K562 (cell line): Measurements from ENCODE around the gene BIRC3. TPM values are rescaled to one million over a fixed set of nuclear protein-coding genes. Genes with fewer than 3 reads are reported as not detected.

Experiments
- GABPB2 ChIP-seq: fragments of 250-450 bp; sonication (Bioruptor Pico); conservative IDR thresholded peaks from 2 replicates; pipeline ENCODE4 v1.5.1; 2021; ENCODE audit warnings: mild to moderate bottlenecking
- HDAC3 ChIP-seq: fragments of 450-650 bp; IDR thresholded peaks from 2 replicates; pipeline ENCODE4 v1.6.1; 2018; ENCODE audit warnings: borderline replicate concordance, mild to moderate bottlenecking, moderate library complexity; ENCODE audit not compliant: partially characterized antibody
- HEY1 ChIP-seq: fragments of 250-450 bp; sonication (Bioruptor Pico); IDR thresholded peaks from 2 replicates; pipeline ENCODE4 v1.5.0; 2020; ENCODE audit warnings: mild to moderate bottlenecking, moderate library complexity, borderline replicate concordance
- NBN ChIP-seq: fragments of 450-650 bp; IDR thresholded peaks from 2 replicates; pipeline ENCODE4 v1.6.1; 2016; ENCODE audit warnings: low read depth, mild to moderate bottlenecking
- PHB2 ChIP-seq: fragments of 450-650 bp; IDR thresholded peaks from 2 replicates; pipeline ENCODE4 v1.6.1; 2017; ENCODE audit warnings: low read depth
- RBM14 ChIP-seq: fragments of 200-400 bp; formaldehyde crosslinking; IDR thresholded peaks from 2 replicates; pipeline ENCODE4 v1.6.1; 2018; ENCODE audit warnings: low read depth, mild to moderate bottlenecking, low read length, moderate library complexity, borderline replicate concordance; ENCODE audit not compliant: insufficient read depth
- RFX1 ChIP-seq: fragments of 450-650 bp; IDR thresholded peaks from 2 replicates; pipeline ENCODE4 v1.6.1; 2016; ENCODE audit warnings: mild to moderate bottlenecking, moderate library complexity
- SLC30A9 ChIP-seq: fragments of 250-450 bp; sonication (Bioruptor Pico); IDR thresholded peaks from 2 replicates; pipeline ENCODE4 v1.8.0; 2022; ENCODE audit warnings: mild to moderate bottlenecking, moderate library complexity
- SOX6 ChIP-seq: fragments of 450-650 bp; IDR thresholded peaks from 2 replicates; pipeline ENCODE4 v1.6.1; 2014; ENCODE audit warnings: mild to moderate bottlenecking
- SREBF1 ChIP-seq: fragments of 150-350 bp; IDR thresholded peaks from 2 replicates; pipeline ENCODE4 v1.6.1; 2014; ENCODE audit warnings: antibody characterized with exemption, low read depth, low read length, borderline replicate concordance
- TAF9B ChIP-seq: fragments of 450-650 bp; IDR thresholded peaks from 2 replicates; pipeline ENCODE4 v1.6.1; 2018; ENCODE audit warnings: mild to moderate bottlenecking; ENCODE audit not compliant: partially characterized antibody
- ZNF133 ChIP-seq: fragments of 250-450 bp; sonication (Bioruptor Pico); IDR thresholded peaks from 2 replicates; pipeline ENCODE4 v1.4.0; 2020; ENCODE audit warnings: mild to moderate bottlenecking
- ZNF140 ChIP-seq: fragments of 250-450 bp; sonication (Bioruptor Pico); IDR thresholded peaks from 2 replicates; pipeline ENCODE4 v1.8.0; 2021; ENCODE audit warnings: moderate library complexity, mild to moderate bottlenecking, inconsistent platforms
- ZNF143 ChIP-seq: sonication (generic); formaldehyde crosslinking; IDR thresholded peaks from 2 replicates; pipeline ENCODE4 v1.9.0; 2022; ENCODE audit warnings: mild to moderate bottlenecking, missing genetic modification reagents
- ZNF232 ChIP-seq: sonication (generic); formaldehyde crosslinking; IDR thresholded peaks from 2 replicates; pipeline ENCODE4 v1.8.0; 2022; ENCODE audit warnings: mild to moderate bottlenecking, missing genetic modification reagents
- polyA plus RNA-seq, 8 experiments: library from polyadenylated mRNA; depleted of rRNA in 4 of 8; stranded (reverse) in 5 of 8; unstranded in 3 of 8; fragments of >200 nt; fragmentation: Nextera tagmentation in 2 of 8; fragmentation: Illumina TruSeq in 1 of 8; extraction: Ambion mirVana in 2 of 8; extraction: Trizol in 1 of 8; gene quantifications; 2 replicates each; pipeline versions ENCODE4 v1.2.1 to v1.2.3, GENCODE V29; 2011 to 2014; ENCODE audit warnings: inconsistent platforms in 1 of 8, missing spikeins in 1 of 8
- total RNA-seq, 7 experiments: library from RNA; depleted of rRNA in 6 of 7; stranded (reverse); fragments of >200 nt in 6 of 7; fragmentation: Illumina TruSeq in 2 of 7; extraction: Trizol in 2 of 7; gene quantifications; 2 replicates each; pipeline versions ENCODE4 v1.2.1 to v1.2.3, GENCODE V29; 2011 to 2021; ENCODE audit warnings: low replicate concordance in 1 of 7
- TF ChIP-seq, protein P1 (sequence below): fragments of 450-650 bp; IDR thresholded peaks from 2 replicates; pipeline ENCODE4 v1.6.1; 2016; ENCODE audit warnings: mild to moderate bottlenecking, moderate library complexity
- TF ChIP-seq, protein P2 (sequence below): fragments of 250-450 bp; sonication (Bioruptor Pico); IDR thresholded peaks from 2 replicates; pipeline ENCODE4 v1.4.0; 2020; ENCODE audit warnings: mild to moderate bottlenecking

The BIRC3 gene
- total and polyA plus RNA-seq, 9 of the 15 experiments (the other 6 are each of a cell fraction or from before 2014, with no cell fraction given): 0.08 to 0.42 (median 0.18) TPM

DNA sequence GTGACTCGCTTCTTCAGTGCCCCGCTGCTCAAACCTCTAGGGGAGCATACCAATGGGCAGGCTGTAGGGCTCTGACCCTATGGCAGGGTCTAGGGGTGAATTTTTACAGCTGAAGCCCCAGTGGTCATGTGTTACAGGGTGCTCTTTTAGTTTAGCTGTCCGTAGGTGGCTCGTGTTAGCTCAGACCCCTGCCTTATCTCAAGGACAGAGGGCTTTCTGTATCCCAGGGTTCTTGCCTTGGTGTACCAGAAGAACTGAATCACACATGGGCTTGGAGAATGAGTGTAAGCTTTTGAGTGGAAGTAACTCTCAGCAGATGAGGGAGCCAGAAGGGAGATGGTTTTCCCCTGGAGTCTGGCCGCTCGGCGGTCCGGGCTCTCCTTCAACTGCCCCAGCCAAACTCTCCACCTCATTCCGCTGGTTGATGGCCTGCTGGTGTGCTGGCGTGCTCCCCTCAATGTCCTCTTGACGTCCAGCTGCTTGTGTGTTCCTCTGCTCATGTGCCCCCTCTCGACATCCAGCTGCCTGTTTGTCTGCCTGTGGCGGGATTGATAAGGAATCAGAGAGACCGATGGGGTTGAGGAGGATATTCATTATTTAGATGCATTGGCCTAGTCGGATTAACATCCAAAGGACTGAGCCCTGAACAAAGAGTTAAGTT lies 67.3 kb downstream of the BIRC3 start (continued):
- TF ChIP-seq, protein P1, sequence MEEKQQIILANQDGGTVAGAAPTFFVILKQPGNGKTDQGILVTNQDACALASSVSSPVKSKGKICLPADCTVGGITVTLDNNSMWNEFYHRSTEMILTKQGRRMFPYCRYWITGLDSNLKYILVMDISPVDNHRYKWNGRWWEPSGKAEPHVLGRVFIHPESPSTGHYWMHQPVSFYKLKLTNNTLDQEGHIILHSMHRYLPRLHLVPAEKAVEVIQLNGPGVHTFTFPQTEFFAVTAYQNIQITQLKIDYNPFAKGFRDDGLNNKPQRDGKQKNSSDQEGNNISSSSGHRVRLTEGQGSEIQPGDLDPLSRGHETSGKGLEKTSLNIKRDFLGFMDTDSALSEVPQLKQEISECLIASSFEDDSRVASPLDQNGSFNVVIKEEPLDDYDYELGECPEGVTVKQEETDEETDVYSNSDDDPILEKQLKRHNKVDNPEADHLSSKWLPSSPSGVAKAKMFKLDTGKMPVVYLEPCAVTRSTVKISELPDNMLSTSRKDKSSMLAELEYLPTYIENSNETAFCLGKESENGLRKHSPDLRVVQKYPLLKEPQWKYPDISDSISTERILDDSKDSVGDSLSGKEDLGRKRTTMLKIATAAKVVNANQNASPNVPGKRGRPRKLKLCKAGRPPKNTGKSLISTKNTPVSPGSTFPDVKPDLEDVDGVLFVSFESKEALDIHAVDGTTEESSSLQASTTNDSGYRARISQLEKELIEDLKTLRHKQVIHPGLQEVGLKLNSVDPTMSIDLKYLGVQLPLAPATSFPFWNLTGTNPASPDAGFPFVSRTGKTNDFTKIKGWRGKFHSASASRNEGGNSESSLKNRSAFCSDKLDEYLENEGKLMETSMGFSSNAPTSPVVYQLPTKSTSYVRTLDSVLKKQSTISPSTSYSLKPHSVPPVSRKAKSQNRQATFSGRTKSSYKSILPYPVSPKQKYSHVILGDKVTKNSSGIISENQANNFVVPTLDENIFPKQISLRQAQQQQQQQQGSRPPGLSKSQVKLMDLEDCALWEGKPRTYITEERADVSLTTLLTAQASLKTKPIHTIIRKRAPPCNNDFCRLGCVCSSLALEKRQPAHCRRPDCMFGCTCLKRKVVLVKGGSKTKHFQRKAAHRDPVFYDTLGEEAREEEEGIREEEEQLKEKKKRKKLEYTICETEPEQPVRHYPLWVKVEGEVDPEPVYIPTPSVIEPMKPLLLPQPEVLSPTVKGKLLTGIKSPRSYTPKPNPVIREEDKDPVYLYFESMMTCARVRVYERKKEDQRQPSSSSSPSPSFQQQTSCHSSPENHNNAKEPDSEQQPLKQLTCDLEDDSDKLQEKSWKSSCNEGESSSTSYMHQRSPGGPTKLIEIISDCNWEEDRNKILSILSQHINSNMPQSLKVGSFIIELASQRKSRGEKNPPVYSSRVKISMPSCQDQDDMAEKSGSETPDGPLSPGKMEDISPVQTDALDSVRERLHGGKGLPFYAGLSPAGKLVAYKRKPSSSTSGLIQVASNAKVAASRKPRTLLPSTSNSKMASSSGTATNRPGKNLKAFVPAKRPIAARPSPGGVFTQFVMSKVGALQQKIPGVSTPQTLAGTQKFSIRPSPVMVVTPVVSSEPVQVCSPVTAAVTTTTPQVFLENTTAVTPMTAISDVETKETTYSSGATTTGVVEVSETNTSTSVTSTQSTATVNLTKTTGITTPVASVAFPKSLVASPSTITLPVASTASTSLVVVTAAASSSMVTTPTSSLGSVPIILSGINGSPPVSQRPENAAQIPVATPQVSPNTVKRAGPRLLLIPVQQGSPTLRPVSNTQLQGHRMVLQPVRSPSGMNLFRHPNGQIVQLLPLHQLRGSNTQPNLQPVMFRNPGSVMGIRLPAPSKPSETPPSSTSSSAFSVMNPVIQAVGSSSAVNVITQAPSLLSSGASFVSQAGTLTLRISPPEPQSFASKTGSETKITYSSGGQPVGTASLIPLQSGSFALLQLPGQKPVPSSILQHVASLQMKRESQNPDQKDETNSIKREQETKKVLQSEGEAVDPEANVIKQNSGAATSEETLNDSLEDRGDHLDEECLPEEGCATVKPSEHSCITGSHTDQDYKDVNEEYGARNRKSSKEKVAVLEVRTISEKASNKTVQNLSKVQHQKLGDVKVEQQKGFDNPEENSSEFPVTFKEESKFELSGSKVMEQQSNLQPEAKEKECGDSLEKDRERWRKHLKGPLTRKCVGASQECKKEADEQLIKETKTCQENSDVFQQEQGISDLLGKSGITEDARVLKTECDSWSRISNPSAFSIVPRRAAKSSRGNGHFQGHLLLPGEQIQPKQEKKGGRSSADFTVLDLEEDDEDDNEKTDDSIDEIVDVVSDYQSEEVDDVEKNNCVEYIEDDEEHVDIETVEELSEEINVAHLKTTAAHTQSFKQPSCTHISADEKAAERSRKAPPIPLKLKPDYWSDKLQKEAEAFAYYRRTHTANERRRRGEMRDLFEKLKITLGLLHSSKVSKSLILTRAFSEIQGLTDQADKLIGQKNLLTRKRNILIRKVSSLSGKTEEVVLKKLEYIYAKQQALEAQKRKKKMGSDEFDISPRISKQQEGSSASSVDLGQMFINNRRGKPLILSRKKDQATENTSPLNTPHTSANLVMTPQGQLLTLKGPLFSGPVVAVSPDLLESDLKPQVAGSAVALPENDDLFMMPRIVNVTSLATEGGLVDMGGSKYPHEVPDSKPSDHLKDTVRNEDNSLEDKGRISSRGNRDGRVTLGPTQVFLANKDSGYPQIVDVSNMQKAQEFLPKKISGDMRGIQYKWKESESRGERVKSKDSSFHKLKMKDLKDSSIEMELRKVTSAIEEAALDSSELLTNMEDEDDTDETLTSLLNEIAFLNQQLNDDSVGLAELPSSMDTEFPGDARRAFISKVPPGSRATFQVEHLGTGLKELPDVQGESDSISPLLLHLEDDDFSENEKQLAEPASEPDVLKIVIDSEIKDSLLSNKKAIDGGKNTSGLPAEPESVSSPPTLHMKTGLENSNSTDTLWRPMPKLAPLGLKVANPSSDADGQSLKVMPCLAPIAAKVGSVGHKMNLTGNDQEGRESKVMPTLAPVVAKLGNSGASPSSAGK: peak; percentile 76
- TF ChIP-seq SLC30A9 (CRISPR knock-in tag): no peak
- no peak for TF ChIP-seq ZNF133 (CRISPR knock-in tag)
- TF ChIP-seq SOX6: no peak; the same call in 1 of the 2 replicates
- TF ChIP-seq ZNF140 (CRISPR knock-in tag): no peak
- TF ChIP-seq RBM14: no peak
- TF ChIP-seq SREBF1: no peak
- TF ChIP-seq RFX1: no peak
- no peak for TF ChIP-seq GABPB2 (CRISPR knock-in tag)
- TF ChIP-seq ZNF143 (CRISPR knock-in tag): no peak
- no peak for TF ChIP-seq NBN
- no peak for TF ChIP-seq HDAC3
- TF ChIP-seq PHB2: no peak
- TF ChIP-seq TAF9B: no peak
- no peak for TF ChIP-seq ZNF232 (CRISPR knock-in tag)
- TF ChIP-seq, protein P2, sequence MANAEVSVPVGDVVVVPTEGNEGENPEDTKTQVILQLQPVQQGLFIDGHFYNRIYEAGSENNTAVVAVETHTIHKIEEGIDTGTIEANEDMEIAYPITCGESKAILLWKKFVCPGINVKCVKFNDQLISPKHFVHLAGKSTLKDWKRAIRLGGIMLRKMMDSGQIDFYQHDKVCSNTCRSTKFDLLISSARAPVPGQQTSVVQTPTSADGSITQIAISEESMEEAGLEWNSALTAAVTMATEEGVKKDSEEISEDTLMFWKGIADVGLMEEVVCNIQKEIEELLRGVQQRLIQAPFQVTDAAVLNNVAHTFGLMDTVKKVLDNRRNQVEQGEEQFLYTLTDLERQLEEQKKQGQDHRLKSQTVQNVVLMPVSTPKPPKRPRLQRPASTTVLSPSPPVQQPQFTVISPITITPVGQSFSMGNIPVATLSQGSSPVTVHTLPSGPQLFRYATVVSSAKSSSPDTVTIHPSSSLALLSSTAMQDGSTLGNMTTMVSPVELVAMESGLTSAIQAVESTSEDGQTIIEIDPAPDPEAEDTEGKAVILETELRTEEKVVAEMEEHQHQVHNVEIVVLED: no peak
- TF ChIP-seq HEY1 (CRISPR knock-in tag): no peak
